ENCODE measurements around the gene UQCRC1.

The UQCRC1 gene

GRCh38 chr3:48598323-48599076 lies 10.9 kb downstream of the UQCRC1 start:
- no peak for DNase-seq (ENCODE audit: low spot score)

DNA sequence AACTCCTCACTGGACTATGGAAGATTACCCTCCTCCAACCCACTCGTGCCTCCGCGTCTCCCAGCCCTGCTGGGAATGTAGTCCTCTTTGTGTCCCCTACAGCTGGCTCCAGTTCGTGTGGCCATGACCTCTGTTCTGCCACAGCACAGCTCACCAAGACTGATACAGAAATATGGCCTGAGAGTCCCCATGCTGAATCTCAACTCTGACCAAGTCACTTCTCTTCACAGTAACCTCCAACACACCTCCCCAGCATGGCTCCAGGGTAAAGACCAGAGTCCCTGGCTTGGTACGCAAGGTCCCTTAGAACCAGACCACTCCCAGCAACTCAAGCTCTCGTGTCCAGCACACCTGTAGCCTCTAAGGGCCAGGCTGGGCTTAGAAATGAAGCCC lies 12.0 kb downstream of the UQCRC1 start:
- no peak for DNase-seq (ENCODE audit: low spot score)

- DNase-seq (ENCODE audit: low spot score): no peak
Measured at GRCh38 chr3:48596676-48597407, 12.6 kb downstream of the UQCRC1 start.

DNA sequence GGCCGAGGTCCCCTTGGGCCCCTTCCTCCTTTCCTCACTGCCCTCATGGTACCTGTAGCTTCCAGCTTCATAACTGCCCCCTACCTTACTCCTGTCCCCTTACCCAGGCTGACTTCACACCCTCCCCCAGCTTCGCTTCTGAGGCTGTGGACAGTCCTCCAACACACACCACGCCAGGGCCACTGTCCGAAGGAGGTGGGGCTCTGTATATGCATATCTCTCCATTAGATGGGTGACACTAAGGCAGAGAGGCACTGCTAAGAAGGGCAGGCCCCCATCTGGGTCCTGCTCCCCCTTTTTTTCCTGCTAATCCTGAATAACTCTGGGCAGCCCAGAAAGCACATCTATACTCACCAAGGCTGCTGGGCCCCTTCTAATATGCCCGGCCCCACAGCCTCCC lies 13.3 kb downstream of the UQCRC1 start:
- no peak for DNase-seq (ENCODE audit: low spot score)

GRCh38 chr3:48595526-48596121 lies 13.8 kb downstream of the UQCRC1 start:
- peak; percentile 50 for DNase-seq (ENCODE audit: low spot score)

DNA sequence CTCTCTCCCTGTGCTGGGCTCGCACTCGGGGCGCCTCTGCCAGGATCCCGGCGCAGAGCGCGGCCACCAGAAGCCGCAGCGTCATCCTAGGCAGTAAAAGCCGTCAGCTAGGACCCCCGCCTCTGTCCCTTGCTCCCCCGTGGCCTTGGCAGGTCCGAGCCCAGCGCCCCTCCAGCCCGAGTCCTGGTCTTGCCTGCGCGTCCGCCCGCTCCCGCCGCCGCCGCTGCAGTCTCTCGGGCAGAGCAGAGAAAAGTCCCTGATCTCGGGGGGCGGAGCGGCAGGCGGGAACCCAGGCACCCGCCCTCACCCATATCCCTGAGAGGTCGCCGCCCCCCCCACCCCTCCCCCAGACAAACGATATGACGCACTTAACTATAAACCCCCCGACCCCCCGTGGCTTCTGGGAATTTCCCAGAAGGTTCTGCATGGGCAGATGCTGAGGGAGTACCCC lies 14.3 kb downstream of the UQCRC1 start, which contains the start of gene COL7A1:
TSS of gene COL7A1 (minus strand) at position 255 of the 451 bp plus-strand sequence. CDS start at position 85, 170 bp downstream.
- no peak for DNase-seq (ENCODE audit: low spot score)

DNA sequence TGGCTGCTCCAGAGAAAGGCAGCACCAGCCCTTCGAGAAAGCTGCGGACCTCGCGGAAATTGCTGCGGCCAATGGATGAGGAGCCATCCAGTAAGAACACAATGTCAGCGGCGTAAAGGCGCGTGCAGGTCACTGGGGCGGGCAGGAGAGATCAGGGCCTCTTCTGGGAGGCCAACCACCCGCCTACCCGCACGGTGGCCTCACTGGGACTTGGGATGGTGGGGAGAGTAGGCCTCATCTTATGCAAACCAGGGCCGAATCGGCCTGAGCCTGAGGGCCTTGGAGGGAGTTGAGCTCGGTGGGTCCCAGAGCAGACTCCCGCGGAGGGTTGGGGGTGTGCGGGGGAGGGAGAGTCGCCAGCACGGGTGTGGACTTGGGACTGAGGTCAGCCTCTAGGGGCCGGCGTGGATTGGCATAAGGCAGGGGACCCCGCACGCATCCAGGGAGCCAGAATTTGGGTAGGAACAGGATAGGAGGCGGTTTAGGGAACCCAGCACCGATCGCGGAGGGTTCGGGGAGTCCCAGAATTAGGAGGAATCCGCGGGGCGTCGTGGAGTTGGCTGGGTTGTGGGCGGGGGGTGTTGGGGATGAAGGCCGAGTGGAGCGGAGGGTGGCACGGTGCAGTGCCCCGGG lies 14.9 kb downstream of the UQCRC1 start:
- DNase-seq (ENCODE audit: low spot score): no peak

DNA sequence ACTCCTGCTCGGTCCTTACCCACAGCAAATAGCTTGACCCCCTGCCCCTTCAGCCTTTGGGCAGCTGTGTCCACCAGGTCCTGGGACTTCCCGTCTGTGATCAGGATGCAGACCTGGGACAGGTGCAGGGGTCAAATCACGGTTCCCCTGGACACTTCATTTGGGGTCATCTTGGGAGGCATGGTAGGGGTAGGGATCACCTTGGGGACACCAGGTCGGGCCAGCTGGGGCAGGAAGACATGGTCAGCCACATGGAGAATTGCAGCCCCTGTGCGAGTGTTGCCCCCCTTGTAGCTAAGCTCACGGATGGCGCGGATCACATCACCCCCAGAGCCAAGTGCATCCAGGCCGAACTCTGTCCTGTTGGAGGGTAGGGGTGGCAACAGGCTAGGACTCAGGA lies 16.1 kb downstream of the UQCRC1 start:
- no peak for DNase-seq (ENCODE audit: low spot score)

- DNase-seq (ENCODE audit: low spot score): no peak
Measured at GRCh38 chr3:48592519-48593087, 16.8 kb downstream of the UQCRC1 start.

DNA sequence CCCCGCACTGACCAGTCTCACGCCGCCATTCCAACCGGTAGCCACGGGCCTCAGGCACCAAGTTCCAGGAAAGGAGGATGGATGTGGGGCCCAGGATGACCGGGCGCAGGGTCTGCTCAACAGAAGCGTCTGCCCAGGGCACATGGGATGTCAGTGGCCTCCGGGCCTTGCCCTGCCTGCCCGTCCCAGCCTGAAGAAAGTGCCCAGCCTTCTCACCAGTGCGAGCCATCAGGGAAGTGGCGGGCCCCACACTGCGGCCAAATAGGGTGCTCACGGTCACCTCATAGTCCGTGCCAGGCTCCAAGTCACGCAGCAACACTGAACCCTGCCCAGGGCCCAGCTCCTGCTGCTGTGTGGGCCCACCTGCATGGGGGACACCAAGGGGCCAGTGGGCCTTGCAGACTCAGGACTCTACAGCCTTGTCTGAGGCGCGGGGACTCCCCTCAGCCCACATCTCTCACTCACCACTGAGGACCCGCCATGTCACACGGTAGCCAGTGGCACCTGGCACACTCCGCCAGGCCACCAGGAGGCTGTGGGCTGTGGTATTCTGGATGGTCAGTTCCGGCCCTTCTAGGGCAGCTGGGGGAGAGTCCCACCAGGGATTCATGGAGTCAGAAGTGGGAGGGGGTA lies 17.4 kb downstream of the UQCRC1 start:
- DNase-seq (ENCODE audit: low spot score): no peak

GRCh38 chr3:48591436-48591835 lies 18.0 kb downstream of the UQCRC1 start:
- no peak for DNase-seq (ENCODE audit: low spot score)

DNA sequence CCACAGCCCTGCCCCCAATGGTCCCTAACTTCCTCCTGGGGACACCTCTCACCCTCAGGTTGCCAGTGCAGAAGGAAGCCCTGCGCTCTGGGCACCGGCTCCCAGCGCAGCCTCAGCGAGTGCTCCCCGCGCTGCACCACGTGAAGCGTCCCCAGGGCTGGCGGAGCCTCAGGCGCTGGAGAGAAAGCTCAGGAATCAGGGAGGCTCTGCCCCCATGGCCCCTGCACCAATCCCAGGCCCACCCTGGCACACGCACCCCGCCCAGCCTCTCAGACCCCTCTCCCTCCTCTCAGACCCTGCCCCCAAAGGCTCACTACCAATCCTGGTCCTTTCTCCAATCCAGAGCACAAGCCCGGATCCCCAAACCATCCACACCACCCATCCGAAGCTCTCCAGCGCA lies 21.2 kb downstream of the UQCRC1 start:
- DNase-seq (ENCODE audit: low spot score): no peak

DNA sequence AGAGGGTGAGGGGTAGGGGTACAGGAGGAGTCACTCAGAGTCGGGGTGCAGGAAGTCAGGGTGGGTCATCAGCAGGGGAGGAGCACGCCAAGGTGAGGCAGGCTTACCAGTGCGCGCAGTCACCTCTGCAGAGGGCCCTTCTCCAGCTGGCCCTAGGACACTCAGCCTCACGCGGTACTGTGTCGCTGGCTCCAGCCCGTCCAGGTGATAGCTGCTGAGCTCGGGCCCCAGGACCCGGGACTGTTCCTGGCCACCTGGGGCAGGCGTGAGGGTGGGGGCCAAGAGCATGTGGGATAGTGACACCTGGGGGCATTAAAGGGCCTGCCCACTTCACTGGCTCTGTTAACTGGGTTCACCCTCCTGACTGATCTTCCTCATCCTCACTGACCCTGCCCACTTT lies 21.8 kb downstream of the UQCRC1 start:
- DNase-seq (ENCODE audit: low spot score): no peak

GRCh38 chr3:48585411-48585810 lies 24.0 kb downstream of the UQCRC1 start:
- no peak for DNase-seq (ENCODE audit: low spot score)

GRCh38 chr3:48584836-48585235 lies 24.6 kb downstream of the UQCRC1 start:
- no peak for DNase-seq (ENCODE audit: low spot score)

DNA sequence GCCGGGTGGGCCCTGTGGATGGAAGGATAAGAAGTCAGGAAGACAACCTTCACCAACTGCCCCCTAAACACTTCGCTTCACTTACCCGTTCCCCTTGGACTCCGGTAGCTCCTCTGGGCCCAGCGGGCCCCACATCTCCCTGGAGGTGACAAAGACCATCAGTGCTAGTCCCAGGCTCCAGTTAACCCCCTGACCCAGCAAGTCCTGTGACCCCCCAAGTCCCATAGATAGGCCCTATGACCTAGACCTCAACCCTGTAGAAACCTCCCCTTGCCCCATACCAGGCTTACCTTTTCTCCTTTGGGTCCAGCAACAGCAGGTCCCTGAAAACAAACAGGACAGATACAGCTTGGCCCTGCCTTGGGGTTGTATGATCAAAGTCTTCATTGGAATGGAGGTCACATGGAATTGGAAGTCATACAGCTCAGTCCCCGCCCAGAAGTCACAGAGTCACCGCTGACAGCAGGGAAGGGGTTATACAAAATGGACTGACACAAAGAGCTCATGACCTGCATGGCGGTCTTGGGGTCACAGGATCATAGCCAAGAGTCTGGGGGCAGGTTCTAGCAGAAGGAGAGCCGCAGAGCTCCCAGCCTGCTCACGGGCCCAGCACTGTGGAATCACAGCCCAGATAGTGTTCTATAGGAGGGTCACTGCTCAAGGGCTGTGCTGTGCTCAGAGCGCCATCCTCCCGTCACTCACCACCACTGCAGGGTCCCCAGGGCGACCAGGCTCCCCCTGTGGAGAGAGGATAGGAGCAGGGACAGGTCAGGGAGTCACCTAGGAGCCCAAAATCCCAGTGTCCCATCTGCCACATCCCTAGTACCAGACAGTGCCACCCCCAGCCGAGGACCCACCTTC lies 27.6 kb downstream of the UQCRC1 start:
- no peak for DNase-seq (ENCODE audit: low spot score)

- DNase-seq (ENCODE audit: low spot score): no peak
Measured at GRCh38 chr3:48576647-48577046, 32.8 kb downstream of the UQCRC1 start.

GRCh38 chr3:48575366-48575765 lies 34.1 kb downstream of the UQCRC1 start:
- DNase-seq (ENCODE audit: low spot score): no peak

- no peak for DNase-seq (ENCODE audit: low spot score)
Measured at GRCh38 chr3:48573973-48574585, 35.4 kb downstream of the UQCRC1 start.

DNA sequence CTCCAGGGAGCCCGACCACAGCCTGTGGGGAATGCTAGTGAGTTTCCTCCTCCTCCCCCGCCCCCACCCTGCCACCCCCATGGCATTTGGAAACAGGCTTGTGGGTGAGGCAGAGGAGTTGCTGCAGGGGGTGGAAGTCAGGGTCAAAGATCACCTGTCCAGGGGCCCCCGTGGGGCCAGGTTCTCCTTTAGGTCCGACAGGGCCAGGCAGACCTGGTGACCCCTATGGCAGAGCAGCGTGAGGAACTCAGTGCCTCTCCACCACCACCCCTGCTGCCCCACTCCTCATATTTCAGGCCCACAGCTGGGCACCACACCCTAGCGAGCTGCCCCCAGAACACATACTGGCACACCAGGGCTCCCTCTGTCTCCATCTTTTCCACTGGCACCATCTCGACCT lies 36.9 kb downstream of the UQCRC1 start:
- DNase-seq (ENCODE audit: low spot score): no peak

Measured in kidney capillary endothelial cell (primary cell).